ENCODE data around the gene VAMP4. TPM values are rescaled to one million over a fixed set of nuclear protein-coding genes. Genes with fewer than 3 reads are reported as not detected.

VAMP4 gene
- total RNA-seq, 1 experiment from 2014 or later: 9.3 TPM

- in situ Hi-C loops (cut with HindIII; ENCODE audit: low pct_unique_long_range_greater_than_20kb, low sequenced_read_pairs): no loop called here
- ATAC-seq (no peak), DNase-seq (ENCODE audit: low read depth, low spot score) (no peak)
- Histone ChIP-seq H3K27ac (ENCODE audit: low read length) (no peak overlapping the region), H3K27me3 (ENCODE audit: control insufficient read depth, insufficient read depth, low read length) (peaks cover 14% of the 10 kb centered on the region), H3K9me3 (ENCODE audit: control insufficient read depth, insufficient read depth, low read depth, low read length) (no peaks in the 10 kb centered on the region), H3K36me3 (ENCODE audit: control insufficient read depth, insufficient read depth, low read length) (no peaks in the 10 kb centered on the region), H3K4me3 (ENCODE audit: low read depth in 2 of 2, low read length in 2 of 2) (no peak overlapping the region), H3K4me1 (ENCODE audit: control insufficient read depth, insufficient read depth, low read length) (no peaks in the 10 kb centered on the region)
- POLR2A ChIA-PET: no interaction called here
- TF ChIP-seq SIN3A (IDR thresholded peaks at IDR 0.05; ENCODE audit: borderline replicate concordance, insufficient read depth, low read depth, low read length) (no peak), POLR2AphosphoS5 (IDR thresholded peaks at IDR 0.05; ENCODE audit: low read depth, low read length) (no peak), REST (IDR thresholded peaks at IDR 0.05; ENCODE audit: insufficient read depth in 1 of 2, low read depth in 2 of 2, low read length in 1 of 2) (no peak), TCF7L2 (IDR thresholded peaks at IDR 0.05; ENCODE audit: low read depth, low read length) (no peak), CTCF (IDR thresholded peaks at IDR 0.05) (no peak)
- BruUV-seq (replicated peaks): no TSS peak
- CTCF ChIA-PET: no interaction called here
- intact Hi-C loops (cut with micrococcal nuclease; ENCODE audit: unreplicated experiment): no loop called here
Observed at GRCh38 chr1:171670739-171671138, 71.1 kb downstream of the VAMP4 start.

GRCh38 chr1:171668372-171668771 lies 73.5 kb downstream of the VAMP4 start:
- H3K36me3 ChIP-seq (ENCODE audit: control insufficient read depth, insufficient read depth, low read length): no peaks in the 10 kb centered on the region
- ChIA-PET POLR2A (interaction anchor here (0.6 to 0.7 kb wide), 2 partner anchors 28 to 874 kb away, joined by 3 read pairs; no protein-coding TSS in a partner anchor), CTCF (interaction anchor here (0.7 kb wide), 1 partner anchor 602 kb away, joined by 4 read pairs; no protein-coding TSS in a partner anchor)
- DNase-seq (ENCODE audit: low read depth, low spot score) (no peak), ATAC-seq (no peak)
- no TSS peak for BruUV-seq (replicated peaks)
- H3K4me1 ChIP-seq (ENCODE audit: control insufficient read depth, insufficient read depth, low read length): no peaks in the 10 kb centered on the region
- TF ChIP-seq POLR2AphosphoS5 (IDR thresholded peaks at IDR 0.05; ENCODE audit: low read depth, low read length) (no peak), SIN3A (IDR thresholded peaks at IDR 0.05; ENCODE audit: borderline replicate concordance, insufficient read depth, low read depth, low read length) (no peak), CTCF (IDR thresholded peaks at IDR 0.05) (no peak), TCF7L2 (IDR thresholded peaks at IDR 0.05; ENCODE audit: low read depth, low read length) (no peak), REST (IDR thresholded peaks at IDR 0.05; ENCODE audit: insufficient read depth in 1 of 2, low read depth in 2 of 2, low read length in 1 of 2) (no peak)
- in situ Hi-C loops (cut with HindIII; ENCODE audit: low pct_unique_long_range_greater_than_20kb, low sequenced_read_pairs): no loop called here
- H3K4me3 ChIP-seq (ENCODE audit: low read depth in 2 of 2, low read length in 2 of 2): no peak overlapping the region
- H3K27me3 ChIP-seq (ENCODE audit: control insufficient read depth, insufficient read depth, low read length): peaks cover 8% of the 10 kb centered on the region; the same call in 1 of the 2 replicates
- no peaks in the 10 kb centered on the region for H3K9me3 ChIP-seq (ENCODE audit: control insufficient read depth, insufficient read depth, low read depth, low read length)
- intact Hi-C loops (cut with micrococcal nuclease; ENCODE audit: unreplicated experiment): no loop called here
- no peak overlapping the region for H3K27ac ChIP-seq (ENCODE audit: low read length)
